Measurements from ENCODE around the gene DBP. TPM values are rescaled to one million over a fixed set of nuclear protein-coding genes. Genes with fewer than 3 reads are reported as not detected.

The DBP gene
- total and polyA plus RNA-seq, 2 experiments from 2014 or later: 5.7 to 6.3 TPM

- ATAC-seq (no peak), DNase-seq (ENCODE audit: low spot score) (no peak)
- Mint-ChIP-seq H3K4me3 (no peak overlapping the region), H3K27ac (no peak overlapping the region), H3K4me1 (peaks cover 7% of the 10 kb centered on the region), H3K9me3 (peaks cover 8% of the 10 kb centered on the region), H3K27me3 (ENCODE audit: insufficient read depth, low read depth, poor library complexity) (peaks cover 10% of the 10 kb centered on the region), H3K36me3 (ENCODE audit: low read depth) (peaks cover 4% of the 10 kb centered on the region; the same call in 1 of the 3 replicates)
- H3F3A ChIP-seq (replicated peaks; ENCODE audit: low read depth): no peaks in the 10 kb centered on the region
- H2AFZ ChIP-seq: no peak overlapping the region
- H3K4me2 ChIP-seq: no peak overlapping the region
- no peak overlapping the region for H3K27ac ChIP-seq (ENCODE audit: low read depth)
- no peaks in the 10 kb centered on the region for H3K27me3 ChIP-seq (ENCODE audit: insufficient read depth)
- H3K79me2 ChIP-seq (replicated peaks; ENCODE audit: insufficient read depth): no peaks in the 10 kb centered on the region
- H4K20me1 ChIP-seq (replicated peaks; ENCODE audit: insufficient read depth): no peaks in the 10 kb centered on the region
- no peaks in the 10 kb centered on the region for H3K4me1 ChIP-seq (ENCODE audit: insufficient read depth)
- TF ChIP-seq, protein P1, sequence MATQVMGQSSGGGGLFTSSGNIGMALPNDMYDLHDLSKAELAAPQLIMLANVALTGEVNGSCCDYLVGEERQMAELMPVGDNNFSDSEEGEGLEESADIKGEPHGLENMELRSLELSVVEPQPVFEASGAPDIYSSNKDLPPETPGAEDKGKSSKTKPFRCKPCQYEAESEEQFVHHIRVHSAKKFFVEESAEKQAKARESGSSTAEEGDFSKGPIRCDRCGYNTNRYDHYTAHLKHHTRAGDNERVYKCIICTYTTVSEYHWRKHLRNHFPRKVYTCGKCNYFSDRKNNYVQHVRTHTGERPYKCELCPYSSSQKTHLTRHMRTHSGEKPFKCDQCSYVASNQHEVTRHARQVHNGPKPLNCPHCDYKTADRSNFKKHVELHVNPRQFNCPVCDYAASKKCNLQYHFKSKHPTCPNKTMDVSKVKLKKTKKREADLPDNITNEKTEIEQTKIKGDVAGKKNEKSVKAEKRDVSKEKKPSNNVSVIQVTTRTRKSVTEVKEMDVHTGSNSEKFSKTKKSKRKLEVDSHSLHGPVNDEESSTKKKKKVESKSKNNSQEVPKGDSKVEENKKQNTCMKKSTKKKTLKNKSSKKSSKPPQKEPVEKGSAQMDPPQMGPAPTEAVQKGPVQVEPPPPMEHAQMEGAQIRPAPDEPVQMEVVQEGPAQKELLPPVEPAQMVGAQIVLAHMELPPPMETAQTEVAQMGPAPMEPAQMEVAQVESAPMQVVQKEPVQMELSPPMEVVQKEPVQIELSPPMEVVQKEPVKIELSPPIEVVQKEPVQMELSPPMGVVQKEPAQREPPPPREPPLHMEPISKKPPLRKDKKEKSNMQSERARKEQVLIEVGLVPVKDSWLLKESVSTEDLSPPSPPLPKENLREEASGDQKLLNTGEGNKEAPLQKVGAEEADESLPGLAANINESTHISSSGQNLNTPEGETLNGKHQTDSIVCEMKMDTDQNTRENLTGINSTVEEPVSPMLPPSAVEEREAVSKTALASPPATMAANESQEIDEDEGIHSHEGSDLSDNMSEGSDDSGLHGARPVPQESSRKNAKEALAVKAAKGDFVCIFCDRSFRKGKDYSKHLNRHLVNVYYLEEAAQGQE (IDR thresholded peaks at IDR 0.05; ENCODE audit: unreplicated experiment): no peak
- no peak for TF ChIP-seq JUNB (IDR thresholded peaks at IDR 0.05; ENCODE audit: unreplicated experiment)
- TF ChIP-seq ZNF114 (CRISPR knock-in tag; IDR thresholded peaks at IDR 0.05): no peak
- TF ChIP-seq, protein P2, sequence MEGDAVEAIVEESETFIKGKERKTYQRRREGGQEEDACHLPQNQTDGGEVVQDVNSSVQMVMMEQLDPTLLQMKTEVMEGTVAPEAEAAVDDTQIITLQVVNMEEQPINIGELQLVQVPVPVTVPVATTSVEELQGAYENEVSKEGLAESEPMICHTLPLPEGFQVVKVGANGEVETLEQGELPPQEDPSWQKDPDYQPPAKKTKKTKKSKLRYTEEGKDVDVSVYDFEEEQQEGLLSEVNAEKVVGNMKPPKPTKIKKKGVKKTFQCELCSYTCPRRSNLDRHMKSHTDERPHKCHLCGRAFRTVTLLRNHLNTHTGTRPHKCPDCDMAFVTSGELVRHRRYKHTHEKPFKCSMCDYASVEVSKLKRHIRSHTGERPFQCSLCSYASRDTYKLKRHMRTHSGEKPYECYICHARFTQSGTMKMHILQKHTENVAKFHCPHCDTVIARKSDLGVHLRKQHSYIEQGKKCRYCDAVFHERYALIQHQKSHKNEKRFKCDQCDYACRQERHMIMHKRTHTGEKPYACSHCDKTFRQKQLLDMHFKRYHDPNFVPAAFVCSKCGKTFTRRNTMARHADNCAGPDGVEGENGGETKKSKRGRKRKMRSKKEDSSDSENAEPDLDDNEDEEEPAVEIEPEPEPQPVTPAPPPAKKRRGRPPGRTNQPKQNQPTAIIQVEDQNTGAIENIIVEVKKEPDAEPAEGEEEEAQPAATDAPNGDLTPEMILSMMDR (conservative IDR thresholded peaks at IDR 0.05; ENCODE audit: low read depth in 2 of 2): no peak
- no peak for TF ChIP-seq STAT1 (IDR thresholded peaks at IDR 0.05; ENCODE audit: unreplicated experiment)
- TF ChIP-seq POLR2AphosphoS5 (IDR thresholded peaks at IDR 0.05; ENCODE audit: low read depth): no peak
- TF ChIP-seq, protein P3, sequence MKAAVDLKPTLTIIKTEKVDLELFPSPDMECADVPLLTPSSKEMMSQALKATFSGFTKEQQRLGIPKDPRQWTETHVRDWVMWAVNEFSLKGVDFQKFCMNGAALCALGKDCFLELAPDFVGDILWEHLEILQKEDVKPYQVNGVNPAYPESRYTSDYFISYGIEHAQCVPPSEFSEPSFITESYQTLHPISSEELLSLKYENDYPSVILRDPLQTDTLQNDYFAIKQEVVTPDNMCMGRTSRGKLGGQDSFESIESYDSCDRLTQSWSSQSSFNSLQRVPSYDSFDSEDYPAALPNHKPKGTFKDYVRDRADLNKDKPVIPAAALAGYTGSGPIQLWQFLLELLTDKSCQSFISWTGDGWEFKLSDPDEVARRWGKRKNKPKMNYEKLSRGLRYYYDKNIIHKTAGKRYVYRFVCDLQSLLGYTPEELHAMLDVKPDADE (IDR thresholded peaks at IDR 0.05): no peak
- no peak for TF ChIP-seq EZH2 (IDR thresholded peaks at IDR 0.05; ENCODE audit: low read depth, unreplicated experiment)
- no peak for TF ChIP-seq ZNF462 (CRISPR knock-in tag; IDR thresholded peaks at IDR 0.05)
- no peak for TF ChIP-seq NANOG (IDR thresholded peaks at IDR 0.05; ENCODE audit: borderline replicate concordance)
- TF ChIP-seq EZH2phosphoT487 (IDR thresholded peaks at IDR 0.05; ENCODE audit: unreplicated experiment): no peak
- TF ChIP-seq ZNF331 (CRISPR knock-in tag; IDR thresholded peaks at IDR 0.05; ENCODE audit: low read depth): no peak
- TF ChIP-seq CREB1 (CRISPR knock-in tag; IDR thresholded peaks at IDR 0.05; ENCODE audit: low read depth): no peak
- no peaks in the 10 kb centered on the region for H3K9me2 ChIP-seq (ENCODE audit: insufficient read depth)
- H3K36me3 ChIP-seq (ENCODE audit: insufficient read depth): no peaks in the 10 kb centered on the region
- H3K4me3 ChIP-seq: no peak overlapping the region
Observed at GRCh38 chr19:48658483-48658882, 21.3 kb upstream of the DBP start.

All from GM23338 (cell line).